ENCODE results near the gene SERPINF2. TPM values are rescaled to one million over a fixed set of nuclear protein-coding genes. Genes with fewer than 3 reads are reported as not detected.
A peak's percentile ranks its signal among the peaks of the same experiment; 100 is the strongest.
"Not testable (repeated sequence)": the region's sequence is repeated elsewhere in the genome, so short reads cannot be mapped to it uniquely, and the experiment has no call there.

Gene SERPINF2
- total RNA-seq, 2 donors from 2014 or later = 40.7 to 41.7 TPM

DNA sequence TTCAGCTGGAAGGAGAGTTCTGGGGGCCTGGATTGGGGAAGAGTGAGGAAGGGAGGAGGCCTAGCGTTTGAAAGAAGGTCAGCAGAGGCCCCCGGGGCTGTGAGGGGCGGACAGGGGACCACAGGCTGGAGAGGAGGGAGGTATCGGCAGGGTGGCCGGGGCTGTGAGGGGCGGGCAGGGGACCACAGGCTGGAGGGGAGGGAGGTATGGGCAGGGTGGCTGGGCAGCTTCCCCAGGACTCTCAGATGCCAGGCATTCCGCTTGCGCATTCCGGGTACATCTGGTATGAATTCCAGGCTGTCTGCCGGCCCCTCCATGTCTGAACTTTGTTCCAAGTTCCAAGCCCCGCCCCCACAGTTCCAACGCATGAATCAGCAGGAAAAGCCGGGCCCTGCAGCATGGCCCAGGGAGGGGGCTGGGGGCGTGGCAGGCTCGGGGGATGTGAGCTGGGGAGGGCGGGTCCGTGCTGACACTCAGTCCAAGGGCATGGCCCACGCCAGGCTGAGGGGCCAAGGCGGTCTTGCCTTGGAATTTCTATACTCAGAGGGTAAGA, 28.2 kb upstream of the SERPINF2 start:
- intact Hi-C loops (cut with DNase I) = loop anchor here in 1 of 2 donors (5.0 kb wide), 1 partner anchor 62 kb away; no protein-coding TSS in a partner anchor
- peak; percentile 99 for DNase-seq (ENCODE audit: low spot score)

DNA sequence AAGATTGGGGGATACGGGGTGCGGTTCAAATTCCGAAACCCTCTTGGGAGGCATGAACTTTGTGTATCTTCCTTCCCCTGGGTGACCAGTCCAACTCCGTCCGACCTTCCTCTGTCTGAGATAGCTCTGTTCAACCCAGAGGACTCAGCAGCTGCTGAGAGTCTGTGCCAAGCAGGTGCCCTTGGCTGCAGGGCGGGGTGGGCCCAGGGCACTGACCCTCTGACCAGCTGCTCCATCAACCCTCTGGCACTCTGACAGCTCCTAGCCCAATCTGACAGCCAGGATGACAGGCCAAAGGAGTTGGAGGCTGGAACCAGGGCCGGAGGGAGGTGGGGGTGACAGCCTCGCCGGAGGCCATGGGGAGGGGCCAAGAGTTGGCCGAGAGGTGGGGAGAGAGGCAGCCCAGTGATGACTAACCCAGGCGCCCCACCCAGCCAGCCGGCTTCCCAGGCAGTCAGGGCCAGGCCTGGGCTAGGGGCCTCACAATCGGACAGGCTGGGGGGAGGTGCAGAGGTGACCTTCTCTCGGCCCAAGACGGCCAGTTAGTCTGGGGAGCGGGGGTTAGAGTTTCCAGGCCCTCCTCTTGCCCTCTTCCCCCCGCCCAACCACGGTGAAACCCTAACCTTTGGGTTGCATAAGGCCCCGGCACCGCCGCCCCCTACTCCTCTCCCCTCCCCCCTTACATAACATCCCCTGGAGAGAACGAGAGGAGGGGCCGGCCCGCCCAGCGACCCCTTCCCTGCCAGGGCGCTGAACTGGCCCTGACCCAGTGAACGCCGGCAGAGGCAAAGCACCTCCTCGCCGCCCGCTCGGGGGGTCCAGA, 27.5 kb upstream of the SERPINF2 start:
- DNase-seq (ENCODE audit: low spot score) = peak; percentile 97
- intact Hi-C loops (cut with DNase I) = loop anchor here (5.0 kb wide), 2 partner anchors 63 to 552 kb away; no protein-coding TSS in a partner anchor

- intact Hi-C loops (cut with DNase I) = loop anchor here in 1 of 2 donors (2.0 to 5.0 kb wide), 2 partner anchors 49 to 552 kb away; no protein-coding TSS in a partner anchor
- DNase-seq (ENCODE audit: low spot score) = no peak
Measured at GRCh38 chr17:1715803-1716075, 26.9 kb upstream of the SERPINF2 start.

DNA sequence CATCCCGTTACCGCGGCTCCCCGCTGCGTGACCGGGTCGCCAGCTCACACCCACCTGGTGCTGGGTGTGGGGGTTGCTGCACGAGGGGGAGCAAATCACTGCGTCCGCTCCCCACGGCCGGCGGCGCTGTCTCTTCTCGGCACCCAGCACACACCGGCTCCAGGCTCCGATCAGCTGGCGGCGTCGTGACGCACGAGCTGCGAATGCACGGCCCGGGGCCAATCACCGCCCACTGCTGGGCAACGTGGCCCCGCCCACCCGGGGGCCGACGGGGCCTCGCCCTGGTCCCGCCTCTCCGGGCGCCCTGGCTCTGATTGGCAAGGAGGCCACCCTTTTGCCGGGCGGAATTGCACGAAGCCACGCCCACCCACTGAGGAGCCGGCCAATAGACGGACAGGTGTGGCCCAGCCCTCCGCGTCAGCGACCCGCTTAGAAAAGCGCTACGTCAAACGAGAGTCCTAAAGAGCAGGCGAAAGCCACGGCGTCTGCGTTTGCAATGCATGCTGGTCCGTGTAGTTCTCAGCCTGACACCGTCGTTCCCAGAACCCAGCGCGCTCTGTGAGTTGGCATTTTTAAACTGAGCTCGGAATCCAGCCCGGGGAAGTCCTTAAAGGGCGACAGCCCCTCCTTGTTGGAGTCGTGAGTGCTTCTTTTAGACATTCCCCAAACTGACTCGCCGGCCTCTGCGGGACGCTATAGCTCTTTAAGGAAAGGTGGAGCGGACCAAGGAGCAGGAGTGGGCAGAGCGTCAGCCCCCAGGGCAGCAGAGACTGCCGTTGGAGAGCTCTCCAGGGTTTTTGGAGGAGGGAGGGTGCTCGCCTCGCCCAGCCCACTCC, 26.4 kb upstream of the SERPINF2 start:
- intact Hi-C loops (cut with DNase I) = loop anchor here in 1 of 2 donors (2.0 to 5.0 kb wide), 2 partner anchors 49 to 551 kb away; no protein-coding TSS in a partner anchor
- DNase-seq (ENCODE audit: low spot score) = peak; percentile 100

DNA sequence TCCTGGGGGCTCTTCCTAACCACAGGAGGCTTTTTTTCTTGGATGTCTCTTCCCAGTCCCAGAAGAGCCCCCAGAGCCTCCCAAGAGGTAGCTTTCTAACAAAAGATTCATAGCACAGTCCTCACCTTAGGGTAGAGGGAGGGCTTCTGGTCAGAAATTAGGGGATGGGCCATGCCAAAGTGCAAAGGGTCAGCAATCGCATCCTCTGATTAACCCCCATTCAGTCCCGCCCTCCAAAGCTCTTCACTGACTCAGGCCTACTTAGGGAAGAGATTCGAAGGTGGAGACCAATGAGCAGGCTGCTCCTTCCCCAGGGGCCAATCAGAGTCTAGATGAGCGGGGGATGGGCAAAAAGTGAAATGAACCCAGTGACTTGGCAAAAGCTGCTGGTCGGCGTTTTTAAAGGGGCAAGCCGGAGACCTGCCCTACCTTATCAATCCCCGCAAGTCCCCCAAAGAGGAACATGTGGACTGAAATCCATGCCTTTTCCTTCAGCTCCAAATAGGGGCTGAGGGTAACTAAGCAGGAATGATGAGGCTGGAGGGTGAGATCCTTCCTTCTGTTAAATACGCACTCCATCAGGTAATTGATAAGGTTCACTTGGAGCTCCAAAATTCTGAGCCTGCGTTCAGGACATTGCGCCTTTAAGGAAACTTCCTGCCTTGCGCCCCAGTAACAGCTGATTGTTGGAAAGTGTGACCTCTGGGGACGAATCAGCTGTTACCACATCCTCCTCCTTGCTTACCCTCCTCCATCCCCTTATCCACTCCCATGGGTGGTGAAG, 25.6 kb upstream of the SERPINF2 start:
- intact Hi-C loops (cut with DNase I) = loop anchor here in 1 of 2 donors (2.0 to 5.0 kb wide), 2 partner anchors 50 to 550 kb away; no protein-coding TSS in a partner anchor
- DNase-seq (ENCODE audit: low spot score) = peak; percentile 96

- intact Hi-C loops (cut with DNase I) = loop anchor here in 1 of 2 donors (5.0 kb wide), 1 partner anchor 549 kb away; no protein-coding TSS in a partner anchor
- peak; percentile 82 for DNase-seq (ENCODE audit: low spot score)
Measured at GRCh38 chr17:1718362-1719165, 24.1 kb upstream of the SERPINF2 start.

GRCh38 chr17:1720856-1721386, 21.8 kb upstream of the SERPINF2 start:
- intact Hi-C loops (cut with DNase I) = loop anchor here in 1 of 2 donors (2.0 to 10.0 kb wide), 2 partner anchors 64 to 144 kb away; no protein-coding TSS in a partner anchor
- peak; percentile 85 for DNase-seq (ENCODE audit: low spot score)

DNA sequence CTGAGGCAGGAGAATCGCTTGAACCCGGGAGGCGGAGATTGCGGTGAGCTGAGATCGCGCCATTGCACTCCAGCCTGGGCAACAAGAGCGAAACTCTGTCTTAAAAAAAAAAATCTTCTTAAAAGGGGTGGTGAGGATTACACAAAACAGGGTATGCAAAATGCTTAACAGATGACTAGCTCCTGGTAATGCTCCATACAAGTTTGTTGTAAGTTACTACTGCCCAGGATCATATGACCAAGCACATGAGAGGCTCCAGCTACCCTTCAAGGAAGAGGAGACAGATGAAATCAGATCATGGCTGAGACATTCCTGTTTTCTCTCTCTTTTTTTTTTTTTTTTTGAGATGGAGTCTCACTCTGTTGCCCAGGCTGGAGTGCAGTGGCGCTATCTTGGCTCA, 20.6 kb upstream of the SERPINF2 start:
- intact Hi-C loops (cut with DNase I) = loop anchor here in 1 of 2 donors (10.0 kb wide), 1 partner anchor 143 kb away; no protein-coding TSS in a partner anchor
- DNase-seq (ENCODE audit: low spot score) = not testable (repeated sequence)

- peak; percentile 98 for DNase-seq (ENCODE audit: low spot score)
- intact Hi-C loops (cut with DNase I) = loop anchor here in 1 of 2 donors (2.0 to 10.0 kb wide), 2 partner anchors 38 to 140 kb away; partner anchors contain the start of gene SERPINF1
Measured at GRCh38 chr17:1724351-1724868, 18.3 kb upstream of the SERPINF2 start, which contains the start of gene WDR81. Gene WDR81 (plus strand): TSS chr17:1724704. CDS start chr17:1724960, 256 bp downstream.

DNA sequence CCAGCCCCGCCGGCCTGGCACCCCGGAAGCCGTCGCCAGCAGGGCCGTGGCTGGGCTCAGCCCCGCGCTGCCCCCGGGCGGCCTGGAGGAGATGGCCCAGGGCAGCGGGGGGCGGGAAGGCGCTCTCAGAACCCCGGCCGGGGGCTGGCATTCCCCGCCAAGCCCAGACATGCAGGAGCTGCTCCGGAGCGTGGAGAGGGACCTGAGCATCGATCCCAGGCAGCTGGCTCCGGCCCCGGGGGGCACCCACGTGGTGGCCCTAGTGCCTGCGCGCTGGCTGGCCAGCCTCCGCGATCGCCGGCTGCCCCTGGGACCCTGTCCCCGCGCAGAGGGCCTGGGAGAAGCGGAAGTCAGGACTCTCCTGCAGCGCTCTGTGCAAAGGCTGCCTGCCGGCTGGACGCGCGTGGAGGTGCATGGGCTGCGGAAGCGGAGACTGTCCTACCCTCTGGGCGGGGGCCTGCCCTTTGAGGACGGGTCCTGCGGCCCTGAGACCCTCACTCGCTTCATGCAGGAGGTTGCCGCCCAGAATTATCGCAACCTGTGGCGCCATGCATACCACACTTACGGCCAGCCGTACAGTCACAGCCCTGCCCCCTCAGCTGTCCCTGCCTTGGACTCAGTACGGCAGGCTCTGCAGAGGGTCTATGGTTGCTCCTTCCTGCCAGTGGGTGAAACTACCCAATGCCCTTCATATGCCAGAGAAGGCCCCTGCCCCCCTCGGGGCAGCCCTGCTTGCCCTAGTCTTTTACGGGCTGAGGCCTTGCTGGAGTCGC, 17.6 kb upstream of the SERPINF2 start:
- intact Hi-C loops (cut with DNase I) = loop anchor here (2.0 to 10.0 kb wide), 3 partner anchors 38 to 140 kb away; partner anchors contain the start of gene SERPINF1 (in 1 of the 2)
- DNase-seq (ENCODE audit: low spot score) = peak; percentile 82

GRCh38 chr17:1725642-1726511, 16.8 kb upstream of the SERPINF2 start:
- peak; percentile 78 for DNase-seq (ENCODE audit: low spot score)
- intact Hi-C loops (cut with DNase I) = loop anchor here (2.0 to 10.0 kb wide), 3 partner anchors 37 to 139 kb away; partner anchors contain the start of gene SERPINF1 (in 1 of the 2)

DNA sequence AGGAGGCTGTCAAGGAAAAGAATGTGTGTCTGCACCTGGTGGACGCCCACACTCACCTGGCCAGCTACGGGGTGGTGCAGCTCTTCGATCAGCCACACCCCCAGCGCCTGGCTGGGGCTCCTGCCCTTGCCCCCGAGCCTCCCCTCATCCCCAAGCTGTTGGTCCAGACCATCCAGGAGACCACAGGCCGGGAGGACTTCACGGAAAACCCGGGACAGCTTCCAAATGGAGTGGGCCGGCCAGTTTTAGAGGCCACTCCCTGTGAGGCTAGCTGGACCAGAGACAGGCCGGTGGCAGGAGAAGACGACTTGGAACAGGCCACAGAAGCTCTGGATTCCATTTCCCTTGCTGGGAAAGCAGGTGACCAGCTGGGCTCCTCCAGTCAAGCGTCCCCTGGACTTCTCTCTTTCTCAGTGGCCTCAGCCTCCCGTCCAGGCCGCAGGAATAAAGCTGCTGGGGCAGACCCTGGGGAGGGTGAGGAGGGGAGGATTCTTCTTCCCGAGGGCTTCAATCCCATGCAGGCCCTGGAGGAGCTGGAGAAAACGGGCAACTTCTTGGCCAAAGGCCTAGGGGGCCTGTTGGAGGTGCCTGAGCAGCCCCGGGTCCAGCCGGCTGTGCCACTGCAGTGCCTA, 15.9 kb upstream of the SERPINF2 start:
- intact Hi-C loops (cut with DNase I) = loop anchor here (5.0 to 10.0 kb wide), 2 partner anchors 56 to 138 kb away; no protein-coding TSS in a partner anchor

DNA sequence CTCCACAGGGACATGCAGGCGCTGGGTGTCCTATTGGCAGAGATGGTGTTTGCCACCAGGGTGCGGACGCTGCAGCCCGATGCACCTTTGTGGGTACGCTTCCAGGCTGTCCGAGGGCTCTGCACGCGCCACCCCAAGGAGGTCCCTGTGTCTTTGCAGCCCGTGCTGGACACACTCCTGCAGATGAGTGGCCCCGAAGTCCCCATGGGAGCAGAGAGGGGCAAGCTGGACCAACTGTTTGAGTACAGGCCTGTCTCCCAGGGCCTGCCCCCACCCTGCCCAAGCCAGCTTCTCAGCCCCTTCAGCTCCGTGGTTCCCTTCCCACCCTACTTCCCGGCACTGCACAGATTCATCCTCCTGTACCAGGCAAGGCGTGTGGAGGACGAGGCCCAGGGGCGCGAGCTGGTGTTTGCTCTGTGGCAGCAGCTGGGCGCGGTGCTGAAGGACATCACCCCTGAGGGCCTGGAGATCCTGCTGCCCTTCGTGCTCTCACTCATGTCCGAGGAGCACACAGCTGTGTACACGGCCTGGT, 15.3 kb upstream of the SERPINF2 start:
- peak; percentile 80 for DNase-seq (ENCODE audit: low spot score)
- intact Hi-C loops (cut with DNase I) = loop anchor here (5.0 to 10.0 kb wide), 2 partner anchors 55 to 137 kb away; no protein-coding TSS in a partner anchor

More for the DNA sequence above, 15.9 kb upstream of the SERPINF2 start:
- peak; percentile 78 for DNase-seq (ENCODE audit: low spot score)
